Measurements from ENCODE around the gene SEMA6B.

GRCh38 chr19:4508698-4509097, 50.8 kb downstream of the SEMA6B start:
- TF ChIP-seq, protein P1, sequence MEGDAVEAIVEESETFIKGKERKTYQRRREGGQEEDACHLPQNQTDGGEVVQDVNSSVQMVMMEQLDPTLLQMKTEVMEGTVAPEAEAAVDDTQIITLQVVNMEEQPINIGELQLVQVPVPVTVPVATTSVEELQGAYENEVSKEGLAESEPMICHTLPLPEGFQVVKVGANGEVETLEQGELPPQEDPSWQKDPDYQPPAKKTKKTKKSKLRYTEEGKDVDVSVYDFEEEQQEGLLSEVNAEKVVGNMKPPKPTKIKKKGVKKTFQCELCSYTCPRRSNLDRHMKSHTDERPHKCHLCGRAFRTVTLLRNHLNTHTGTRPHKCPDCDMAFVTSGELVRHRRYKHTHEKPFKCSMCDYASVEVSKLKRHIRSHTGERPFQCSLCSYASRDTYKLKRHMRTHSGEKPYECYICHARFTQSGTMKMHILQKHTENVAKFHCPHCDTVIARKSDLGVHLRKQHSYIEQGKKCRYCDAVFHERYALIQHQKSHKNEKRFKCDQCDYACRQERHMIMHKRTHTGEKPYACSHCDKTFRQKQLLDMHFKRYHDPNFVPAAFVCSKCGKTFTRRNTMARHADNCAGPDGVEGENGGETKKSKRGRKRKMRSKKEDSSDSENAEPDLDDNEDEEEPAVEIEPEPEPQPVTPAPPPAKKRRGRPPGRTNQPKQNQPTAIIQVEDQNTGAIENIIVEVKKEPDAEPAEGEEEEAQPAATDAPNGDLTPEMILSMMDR (IDR thresholded peaks at IDR 0.05): no peak
- TF ChIP-seq POLR2A (IDR thresholded peaks at IDR 0.05) (no peak), POLR2AphosphoS5 (IDR thresholded peaks at IDR 0.05) (no peak)

All from breast epithelium (tissue), 3 donors.